ENCODE results near the gene LAPTM4A. TPM values are rescaled to one million over a fixed set of nuclear protein-coding genes. Genes with fewer than 3 reads are reported as not detected.
"Not testable (repeated sequence)": the region's sequence is repeated elsewhere in the genome, so short reads cannot be mapped to it uniquely, and the experiment has no call there.

Gene LAPTM4A
- total RNA-seq, 2 donors from 2014 or later: 145 TPM

DNA sequence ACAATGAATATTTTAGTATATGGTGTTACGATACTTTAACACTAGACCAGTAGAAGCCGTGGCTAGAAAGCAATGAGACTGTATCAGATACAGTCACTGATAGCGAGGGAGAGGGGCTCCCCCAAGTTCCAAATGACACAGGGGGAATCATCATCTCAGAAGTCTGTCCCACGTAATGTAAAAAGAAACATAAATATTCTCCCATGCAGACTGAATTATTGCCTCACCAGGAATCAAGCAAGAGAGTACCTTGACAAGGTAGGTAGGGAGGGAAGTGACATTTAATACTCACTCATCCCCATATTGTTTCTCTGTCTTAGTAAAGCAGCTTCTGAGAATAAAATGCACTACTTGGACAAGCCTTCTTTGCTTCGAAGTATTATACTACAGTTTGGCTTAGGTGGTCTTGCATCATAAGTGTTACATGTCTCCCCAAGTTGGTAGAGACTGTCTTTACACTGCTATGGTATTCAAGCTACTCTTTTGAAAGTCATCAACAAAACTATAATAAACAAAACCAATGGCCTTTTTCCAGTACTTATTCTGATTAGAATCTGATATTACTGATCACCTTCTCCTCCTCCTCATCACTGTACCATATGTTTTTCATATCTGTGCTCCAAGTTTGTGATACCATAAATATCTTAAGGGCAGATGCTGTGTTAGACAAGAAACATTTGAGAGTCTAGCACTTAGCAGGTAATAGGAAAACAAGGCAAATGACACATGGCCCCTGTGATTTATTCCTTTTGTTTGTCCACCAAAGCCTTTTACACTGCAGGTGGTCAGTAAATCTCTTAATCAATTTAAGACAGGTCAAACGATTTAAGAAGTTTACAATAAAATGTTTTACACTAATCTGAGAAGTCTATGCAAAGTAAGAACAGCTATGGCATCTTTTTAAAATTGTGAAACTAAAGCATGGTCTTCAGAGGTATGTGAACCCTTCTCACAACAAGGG lies 2.7 kb downstream of the LAPTM4A start:
- TF ChIP-seq, protein P1, sequence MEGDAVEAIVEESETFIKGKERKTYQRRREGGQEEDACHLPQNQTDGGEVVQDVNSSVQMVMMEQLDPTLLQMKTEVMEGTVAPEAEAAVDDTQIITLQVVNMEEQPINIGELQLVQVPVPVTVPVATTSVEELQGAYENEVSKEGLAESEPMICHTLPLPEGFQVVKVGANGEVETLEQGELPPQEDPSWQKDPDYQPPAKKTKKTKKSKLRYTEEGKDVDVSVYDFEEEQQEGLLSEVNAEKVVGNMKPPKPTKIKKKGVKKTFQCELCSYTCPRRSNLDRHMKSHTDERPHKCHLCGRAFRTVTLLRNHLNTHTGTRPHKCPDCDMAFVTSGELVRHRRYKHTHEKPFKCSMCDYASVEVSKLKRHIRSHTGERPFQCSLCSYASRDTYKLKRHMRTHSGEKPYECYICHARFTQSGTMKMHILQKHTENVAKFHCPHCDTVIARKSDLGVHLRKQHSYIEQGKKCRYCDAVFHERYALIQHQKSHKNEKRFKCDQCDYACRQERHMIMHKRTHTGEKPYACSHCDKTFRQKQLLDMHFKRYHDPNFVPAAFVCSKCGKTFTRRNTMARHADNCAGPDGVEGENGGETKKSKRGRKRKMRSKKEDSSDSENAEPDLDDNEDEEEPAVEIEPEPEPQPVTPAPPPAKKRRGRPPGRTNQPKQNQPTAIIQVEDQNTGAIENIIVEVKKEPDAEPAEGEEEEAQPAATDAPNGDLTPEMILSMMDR (IDR thresholded peaks at IDR 0.05): no peak
- Histone ChIP-seq H3K27ac (peak overlapping the region; percentile 97 to 99), H3K9me3 (no peaks in the 10 kb centered on the region), H3K4me3 (peak overlapping the region in 1 of 2 donors; percentile 90), H3K4me1 (peaks cover 0 to 56% of the 10 kb centered on the region in 2 donors), H3K27me3 (no peaks in the 10 kb centered on the region), H3K36me3 (no peaks in the 10 kb centered on the region)
- no peak for DNase-seq (ENCODE audit: low spot score)

DNA sequence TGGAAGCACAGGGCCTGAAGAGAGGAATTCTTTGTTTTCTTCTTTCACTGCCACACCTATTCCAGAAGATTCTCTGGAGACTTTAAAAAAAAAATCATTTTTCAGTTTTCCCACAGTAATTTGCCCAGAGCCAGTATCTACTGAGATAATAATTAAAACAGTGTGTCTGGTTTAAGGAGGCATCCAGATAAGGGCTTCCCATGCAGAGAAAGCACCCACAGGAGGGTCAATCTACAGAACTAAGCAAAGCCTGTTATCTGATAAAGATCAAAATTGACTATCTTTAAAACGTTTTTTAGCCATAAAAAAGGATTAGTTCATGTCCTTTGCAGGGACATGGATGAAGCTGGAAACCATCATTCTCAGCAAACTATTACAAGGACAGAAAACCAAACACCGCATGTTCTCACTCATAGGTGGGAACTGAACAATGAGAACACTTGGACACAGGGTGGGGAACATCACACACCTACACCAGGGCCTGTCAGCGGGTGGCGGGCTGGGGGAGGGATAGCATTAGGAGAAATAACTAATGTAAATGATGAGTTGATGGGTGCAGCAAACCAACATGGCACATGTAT lies 5.6 kb downstream of the LAPTM4A start:
- not testable (repeated sequence) for H3K27ac ChIP-seq; DNase-seq (ENCODE audit: low spot score); H3K9me3 ChIP-seq; H3K36me3 ChIP-seq; H3K4me3 ChIP-seq; H3K27me3 ChIP-seq
- H3K4me1 ChIP-seq: peaks cover 0 to 65% of the 10 kb centered on the region in 2 donors

DNA sequence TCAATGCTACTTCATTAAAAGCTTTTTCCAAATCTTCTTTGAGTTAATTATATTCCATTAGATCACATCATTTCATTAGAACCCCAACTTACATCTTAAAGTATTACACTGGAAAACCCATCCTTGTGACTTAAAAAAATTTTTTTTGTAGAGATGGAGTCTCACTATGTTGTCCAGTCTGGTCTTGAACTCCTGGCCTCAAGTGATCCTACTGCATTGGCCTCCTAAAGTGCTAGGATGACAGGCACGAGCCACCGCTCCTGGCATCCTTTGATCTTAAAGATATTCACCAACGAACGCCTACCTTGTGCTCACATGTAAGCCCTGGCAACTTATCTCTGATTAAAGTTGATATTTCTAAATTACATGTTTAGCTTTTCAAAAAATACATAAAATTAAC lies 6.7 kb downstream of the LAPTM4A start:
- H3K4me1 ChIP-seq: peaks cover 0 to 61% of the 10 kb centered on the region in 2 donors
- no peak for DNase-seq (ENCODE audit: low spot score)
- H3K27ac ChIP-seq: no peak overlapping the region

DNA sequence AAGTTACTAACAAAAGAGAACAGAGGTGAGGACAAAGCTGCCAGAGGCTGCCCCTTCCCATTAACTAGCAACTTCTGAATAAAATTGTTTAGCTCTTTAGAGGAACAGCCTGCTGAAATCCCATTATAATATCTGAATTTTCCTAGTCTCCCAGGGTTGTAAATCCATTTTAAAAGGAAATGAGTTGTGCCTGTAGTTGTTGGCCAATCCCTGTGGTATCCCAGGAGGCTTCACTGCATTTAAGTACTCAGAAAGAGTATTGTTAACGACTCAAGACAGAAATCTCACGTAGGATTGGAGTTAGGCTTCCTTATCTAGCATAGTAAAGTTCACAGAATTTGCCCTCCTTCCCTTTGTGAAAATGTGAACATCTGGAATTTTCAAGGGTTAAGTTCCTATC lies 8.9 kb downstream of the LAPTM4A start:
- Histone ChIP-seq H3K9me3 (no peaks in the 10 kb centered on the region), H3K27me3 (no peaks in the 10 kb centered on the region), H3K27ac (no peak overlapping the region), H3K4me3 (no peak overlapping the region), H3K4me1 (peaks cover 0 to 40% of the 10 kb centered on the region in 2 donors), H3K36me3 (peaks cover 34% of the 10 kb centered on the region)
- TF ChIP-seq, protein P1 (IDR thresholded peaks at IDR 0.05): no peak
- DNase-seq (ENCODE audit: low spot score): no peak

More for the DNA sequence above, 6.7 kb downstream of the LAPTM4A start:
- peaks cover 12% of the 10 kb centered on the region for H3K36me3 ChIP-seq
- no peak overlapping the region for H3K4me3 ChIP-seq
- H3K9me3 ChIP-seq: no peaks in the 10 kb centered on the region
- TF ChIP-seq, protein P1 (IDR thresholded peaks at IDR 0.05): no peak
- H3K27me3 ChIP-seq: no peaks in the 10 kb centered on the region

DNA sequence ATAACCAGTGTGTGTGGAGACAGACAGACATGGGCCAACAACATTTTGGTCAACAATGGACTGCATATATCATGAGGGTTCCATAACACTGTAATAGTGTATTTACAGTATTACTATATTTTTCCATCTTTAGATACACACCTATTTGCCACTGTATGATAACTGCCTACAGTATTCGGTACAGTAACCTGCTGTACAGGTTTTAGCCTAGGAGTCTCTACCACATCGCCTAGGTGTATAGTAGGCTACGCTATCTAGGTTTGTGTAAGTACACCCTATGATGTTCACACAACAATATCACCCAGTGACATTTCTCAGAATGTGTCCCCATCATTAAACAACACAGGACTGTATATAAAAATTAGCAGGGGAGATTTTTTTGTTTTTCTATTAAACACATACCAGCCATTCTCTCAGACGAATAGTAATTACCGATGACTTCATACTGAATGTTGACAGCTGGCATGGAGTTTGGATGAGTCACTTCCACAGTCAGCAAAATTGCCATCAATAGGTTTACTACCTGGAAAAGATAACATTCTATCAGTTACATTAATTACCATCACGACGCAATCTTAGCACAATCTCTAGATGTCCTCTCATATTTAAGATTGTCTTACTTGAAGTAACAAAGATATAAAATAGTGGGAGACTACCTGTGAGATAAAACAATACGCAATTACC lies 10.8 kb downstream of the LAPTM4A start:
- Histone ChIP-seq H3K27me3 (no peaks in the 10 kb centered on the region), H3K4me3 (no peak overlapping the region), H3K9me3 (no peaks in the 10 kb centered on the region), H3K36me3 (peaks cover 44% of the 10 kb centered on the region), H3K27ac (no peak overlapping the region), H3K4me1 (peaks cover 0 to 39% of the 10 kb centered on the region in 2 donors)
- no peak for DNase-seq (ENCODE audit: low spot score)
- TF ChIP-seq, protein P1 (IDR thresholded peaks at IDR 0.05): no peak

DNA sequence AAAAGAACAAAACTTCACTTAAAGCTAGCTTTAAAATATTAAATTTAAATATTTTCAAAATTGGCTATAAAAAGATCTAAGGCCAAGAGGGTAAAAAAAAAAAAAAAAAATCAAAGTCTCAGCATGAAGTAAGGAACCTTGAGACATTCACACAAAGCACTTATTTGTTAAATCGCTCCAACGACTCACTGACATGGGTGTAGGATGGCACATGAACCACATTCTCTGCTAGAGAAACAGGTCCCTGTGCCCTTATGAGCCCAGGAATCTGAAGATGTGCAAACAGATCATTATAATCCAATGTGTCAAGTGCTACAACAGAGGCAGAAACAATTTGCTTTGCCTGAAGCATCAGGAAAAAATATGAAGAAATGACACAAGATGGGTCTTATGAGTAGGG lies 13.8 kb downstream of the LAPTM4A start:
- Histone ChIP-seq H3K9me3 (no peaks in the 10 kb centered on the region), H3K4me3 (no peak overlapping the region), H3K4me1 (peaks cover 0 to 22% of the 10 kb centered on the region in 2 donors), H3K27ac (no peak overlapping the region), H3K36me3 (peaks cover 71% of the 10 kb centered on the region), H3K27me3 (no peaks in the 10 kb centered on the region)
- DNase-seq (ENCODE audit: low spot score): no peak
- TF ChIP-seq, protein P1 (IDR thresholded peaks at IDR 0.05): no peak
